IMR-90 (cell line): ENCODE data around the gene SLX4. TPM values are rescaled to one million over a fixed set of nuclear protein-coding genes. Genes with fewer than 3 reads are reported as not detected.
A peak's percentile ranks its signal among the peaks of the same experiment; 100 is the strongest.

Experiments
- ATAC-seq: fragments of 200-7000 bp; cut with Tn5 transposase; 2 replicates; pipeline ENCODE4 v1.9.1; 2020; ENCODE audit warnings: low read depth, mild to moderate bottlenecking, moderate library complexity
- BruUV-seq: library from RNA; stranded (reverse); fragments of 400-500 nt; replicated peaks from 2 replicates; lab custom pipeline; 2021; lab: Mats Ljungman, UMichigan
- CTCF ChIA-PET: fragments of 300-600 bp; formaldehyde crosslinking; extraction: SDS; loops from one replicate; lab custom pipeline; 2021; ENCODE audit warnings: antibody characterized with exemption; lab: Yijun Ruan, JAX
- POLR2A ChIA-PET: fragments of 300-600 bp; sonication (Branson Sonifier 250); formaldehyde crosslinking; loops from one replicate; lab custom pipeline; 2022; ENCODE audit warnings: antibody characterized with exemption; ENCODE audit not compliant: unreplicated experiment; lab: Charles Lee
- DNase-seq: peaks from one replicate; pipeline ENCODE4 v3.0.0; 2013
- H2AFZ ChIP-seq: replicated peaks from 2 replicates; pipeline ENCODE3; 2013; ENCODE audit warnings: low read length, mild to moderate bottlenecking; ENCODE audit not compliant: poor library complexity
- H2AK5ac ChIP-seq: 2 replicates; pipeline ENCODE4 v1.6.1; 2013; ENCODE audit warnings: low read depth, low read length, inconsistent platforms
- H2AK9ac ChIP-seq: replicated peaks from 2 replicates; pipeline ENCODE3; 2013; ENCODE audit warnings: mild to moderate bottlenecking, low read depth, low read length, moderate library complexity; ENCODE audit not compliant: poor library complexity
- H2BK120ac ChIP-seq: 2 replicates; pipeline ENCODE4 v1.6.1; 2013; ENCODE audit warnings: low read depth, low read length, inconsistent platforms
- H2BK15ac ChIP-seq: 3 replicates; pipeline ENCODE4 v1.6.1; 2013; ENCODE audit warnings: low read depth, low read length, inconsistent platforms
- H2BK20ac ChIP-seq: 2 replicates; pipeline ENCODE4 v1.6.1; 2013; ENCODE audit warnings: low read depth, mild to moderate bottlenecking, inconsistent platforms, low read length, moderate library complexity
- H2BK5ac ChIP-seq: 2 replicates; pipeline ENCODE4 v1.6.1; 2013; ENCODE audit warnings: mild to moderate bottlenecking, low read depth, low read length, inconsistent platforms; ENCODE audit not compliant: poor library complexity, severe bottlenecking
- H3K14ac ChIP-seq: replicated peaks from 2 replicates; pipeline ENCODE4 v1.6.1; 2013; ENCODE audit warnings: low read depth, low read length, inconsistent platforms
- H3K18ac ChIP-seq: 2 replicates; pipeline ENCODE4 v1.6.1; 2013; ENCODE audit warnings: low read depth, low read length, control low read depth
- H3K23ac ChIP-seq: 2 replicates; pipeline ENCODE4 v1.6.1; 2013; ENCODE audit warnings: low read depth, low read length, inconsistent platforms
- H3K27ac ChIP-seq: 2 replicates; pipeline ENCODE4 v1.5.1; 2013; ENCODE audit warnings: mild to moderate bottlenecking, control low read depth, low read length; ENCODE audit not compliant: insufficient read depth
- H3K27me3 ChIP-seq: 2 replicates; pipeline ENCODE4 v1.6.1; 2013; ENCODE audit warnings: low read length; ENCODE audit not compliant: control insufficient read depth, insufficient read depth
- H3K36me3 ChIP-seq: 2 replicates; pipeline ENCODE4 v1.6.1; 2013; ENCODE audit warnings: low read length, mixed read lengths; ENCODE audit not compliant: control insufficient read depth, insufficient read depth
- H3K4ac ChIP-seq: 2 replicates; pipeline ENCODE4 v1.6.1; 2013; ENCODE audit warnings: low read depth, low read length, inconsistent platforms
- H3K4me1 ChIP-seq: 2 replicates; pipeline ENCODE4 v1.6.1; 2013; ENCODE audit warnings: low read length, mixed read lengths; ENCODE audit not compliant: control insufficient read depth, insufficient read depth
- H3K4me2 ChIP-seq: 2 replicates; pipeline ENCODE4 v1.6.1; 2013; ENCODE audit warnings: low read depth, mild to moderate bottlenecking, control low read depth, low read length, moderate library complexity
- H3K4me3 ChIP-seq: 2 replicates; pipeline ENCODE4 v1.5.1; 2013; ENCODE audit warnings: low read depth, mild to moderate bottlenecking, control low read depth, low read length, moderate library complexity; ENCODE audit not compliant: insufficient read depth
- H3K56ac ChIP-seq: 2 replicates; pipeline ENCODE4 v1.6.1; 2013; ENCODE audit warnings: low read length, inconsistent platforms; ENCODE audit not compliant: insufficient read depth; ENCODE audit errors: extremely low read depth
- H3K79me1 ChIP-seq, 2 experiments: 2 replicates each; pipeline ENCODE4 v1.6.1; 2013; ENCODE audit warnings: low read length in 2 of 2, inconsistent platforms in 1 of 2, low read depth in 1 of 2
- H3K9ac ChIP-seq: 2 replicates; pipeline ENCODE4 v1.6.1; 2013; ENCODE audit warnings: low read depth, low read length, control low read depth
- H3K9me1 ChIP-seq: 2 replicates; pipeline ENCODE4 v1.6.1; 2013; ENCODE audit warnings: low read length, inconsistent platforms; ENCODE audit not compliant: insufficient read depth
- H3K9me3 ChIP-seq: 2 replicates; pipeline ENCODE4 v1.6.1; 2013; ENCODE audit warnings: low read length; ENCODE audit not compliant: control insufficient read depth, insufficient read depth
- H4K20me1 ChIP-seq: 2 replicates; pipeline ENCODE4 v1.6.1; 2013; ENCODE audit warnings: low read length, inconsistent platforms; ENCODE audit not compliant: insufficient read depth
- H4K5ac ChIP-seq: 2 replicates; pipeline ENCODE4 v1.6.1; 2013; ENCODE audit warnings: mild to moderate bottlenecking, low read depth, low read length, control low read depth
- H4K8ac ChIP-seq, 2 experiments: 2 replicates each; pipeline ENCODE4 v1.6.1; 2013; ENCODE audit warnings: low read depth in 2 of 2, low read length in 2 of 2, control low read depth in 1 of 2, inconsistent platforms in 1 of 2
- H4K91ac ChIP-seq: 2 replicates; pipeline ENCODE4 v1.6.1; 2013; ENCODE audit warnings: low read depth, low read length, inconsistent platforms; ENCODE audit not compliant: insufficient read depth
- CEBPB ChIP-seq: IDR thresholded peaks from 2 replicates; pipeline ENCODE4 v1.6.1; 2012; ENCODE audit warnings: low read depth, low read length, improper control_type of control experiment
- CHD1 ChIP-seq: IDR thresholded peaks from 2 replicates; pipeline ENCODE4 v1.6.1; 2012; ENCODE audit warnings: low read depth, low read length, improper control_type of control experiment
- FOS ChIP-seq: fragments of 150-350 bp; IDR thresholded peaks from 2 replicates; pipeline ENCODE4 v1.6.1; 2016; ENCODE audit warnings: low read depth, low read length
- MAZ ChIP-seq: IDR thresholded peaks from 2 replicates; pipeline ENCODE4 v1.6.1; 2012; ENCODE audit warnings: low read depth, mild to moderate bottlenecking, low read length, improper control_type of control experiment, moderate library complexity, borderline replicate concordance
- POLR2A ChIP-seq: IDR thresholded peaks from 2 replicates; pipeline ENCODE4 v1.6.1; 2012; ENCODE audit warnings: mild to moderate bottlenecking, low read depth, low read length
- RCOR1 ChIP-seq: IDR thresholded peaks from 2 replicates; pipeline ENCODE4 v1.6.1; 2012; ENCODE audit warnings: mild to moderate bottlenecking, low read length, improper control_type of control experiment; ENCODE audit not compliant: insufficient replicate concordance
- WGBS, 2 experiments: methylation state at CpG; one replicate each; pipeline versions ENCODE4 v1.1.5 to v1.1.7; 2013; ENCODE audit warnings: missing lambda C conversion rate in 2 of 2; ENCODE audit not compliant: insufficient read length in 1 of 2; ENCODE audit errors: extremely low coverage in 2 of 2; 5-methylcytosine and 5-hydroxymethylcytosine counted together
- dilution Hi-C: fragments of 300-500 bp; cut with HindIII; formaldehyde crosslinking; loops from one replicate; pipeline ENCODE4 v1.14.3; 2018; ENCODE audit warnings: low sequenced_read_pairs; ENCODE audit not compliant: unreplicated experiment
- in situ Hi-C: fragments of 300-500 bp; cut with MboI; formaldehyde crosslinking; loops from 3 replicates; pipeline ENCODE4 v1.14.3; 2019; ENCODE audit warnings: low sequenced_read_pairs, inconsistent platforms, mixed read lengths
- intact Hi-C: fragments of 100-400 bp; cut with micrococcal nuclease; formaldehyde crosslinking; loops from 2 replicates; pipeline ENCODE4 v1.10.0; 2022
- polyA plus RNA-seq, 3 experiments: library from polyadenylated mRNA; depleted of rRNA; stranded (reverse); fragments of >200 nt; gene quantifications; 2 replicates each; pipeline ENCODE4 v1.2.3, GENCODE V29; 2012; ENCODE audit warnings: low replicate concordance in 1 of 3
- total RNA-seq: library from RNA; depleted of rRNA; stranded (reverse); fragments of >200 nt; gene quantifications from 2 replicates; pipeline ENCODE4 v1.2.3, GENCODE V29; 2012
- TF ChIP-seq, protein P1 (sequence below): fragments of 150-350 bp; IDR thresholded peaks from 2 replicates; pipeline ENCODE4 v1.6.1; 2016; ENCODE audit warnings: low read depth, mild to moderate bottlenecking, low read length, moderate library complexity, borderline replicate concordance

Gene SLX4
- total and polyA plus RNA-seq, 2 of the 4 experiments (the other 2 are of a cell fraction), result 1.3 to 3.1 TPM

DNA sequence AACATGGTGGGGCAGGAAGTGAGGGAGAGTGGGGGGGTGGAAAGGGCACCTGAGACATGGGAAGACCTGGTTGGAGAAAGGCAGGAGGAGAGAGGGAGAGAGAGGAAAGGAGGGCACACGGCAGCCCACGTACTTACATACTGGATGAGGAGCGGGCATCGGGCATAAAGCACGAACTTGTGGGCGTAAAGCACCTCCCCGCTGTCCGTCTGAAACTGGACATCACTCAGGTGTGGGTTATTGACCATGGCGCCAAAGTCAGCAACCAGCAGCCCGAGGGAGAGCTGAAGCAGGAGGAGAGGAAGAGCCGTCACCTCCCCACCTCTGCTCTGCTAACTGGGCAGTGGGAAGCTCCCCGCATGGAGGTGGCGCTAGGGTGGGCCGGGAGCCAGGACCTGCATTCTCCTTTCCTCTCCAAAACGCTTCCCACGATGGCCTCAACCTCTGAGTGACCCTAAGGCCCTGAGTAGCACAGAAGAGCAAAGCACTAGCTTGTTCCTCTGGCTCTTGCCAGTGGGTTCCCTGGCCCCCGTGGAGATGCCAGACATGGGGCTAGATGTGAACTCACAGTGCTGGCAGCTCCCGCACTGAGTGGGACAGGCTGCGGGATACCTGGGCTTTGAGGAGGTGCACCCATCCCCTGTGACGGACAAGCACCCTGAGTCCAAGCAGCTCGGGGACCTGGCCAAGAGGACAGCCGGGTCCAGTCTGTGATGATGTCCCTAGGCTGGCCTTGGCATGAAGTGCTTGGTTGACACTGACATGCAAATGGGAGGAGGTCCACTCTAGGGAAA, 16.9 kb downstream of the SLX4 start (continued):
- no peak for TF ChIP-seq POLR2A

DNA sequence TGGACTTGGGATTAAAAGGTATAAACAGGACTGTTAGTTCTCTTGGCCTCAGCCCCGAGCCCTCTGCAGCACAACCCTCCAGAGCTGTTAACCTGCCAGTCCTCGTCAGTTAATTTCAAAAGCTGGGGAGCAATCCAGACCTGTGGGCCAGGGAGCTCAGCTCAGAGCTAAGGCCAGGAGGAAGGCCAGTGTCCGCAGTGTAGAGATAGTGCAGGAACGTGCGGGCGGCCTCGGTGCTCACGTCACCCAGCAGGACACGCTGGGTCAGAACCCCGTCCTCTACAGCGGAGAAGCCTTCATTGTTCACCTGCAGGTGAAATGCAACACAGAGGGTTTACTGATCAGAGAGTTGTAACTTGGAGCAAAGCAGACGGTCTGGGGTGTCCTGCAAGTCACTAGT, 18.8 kb downstream of the SLX4 start:
- no TSS peak for BruUV-seq
- no peak overlapping the region for H3K4me3 ChIP-seq
- H4K8ac ChIP-seq, result no peak overlapping the region
- H3K18ac ChIP-seq, result no peak overlapping the region
- no peaks in the 10 kb centered on the region for H4K20me1 ChIP-seq
- no peak overlapping the region for H2AFZ ChIP-seq
- no peak overlapping the region for H2BK15ac ChIP-seq
- no peaks in the 10 kb centered on the region for H3K27me3 ChIP-seq
- no peak overlapping the region for H2BK20ac ChIP-seq
- no peak overlapping the region for H3K23ac ChIP-seq
- no peak overlapping the region for H3K56ac ChIP-seq
- ATAC-seq (no peak), DNase-seq (no peak)
- no peaks in the 10 kb centered on the region for H3K4me1 ChIP-seq
- H3K36me3 ChIP-seq, result peaks cover 21% of the 10 kb centered on the region; the same call in 1 of the 2 replicates
- no peak overlapping the region for H3K27ac ChIP-seq
- no peak overlapping the region for H3K4me2 ChIP-seq
- peak overlapping the region; percentile 24 for H2AK9ac ChIP-seq
- peaks cover 6% of the 10 kb centered on the region; the same call in 1 of the 2 replicates for H3K9me1 ChIP-seq
- no peak overlapping the region for H4K5ac ChIP-seq
- no peak overlapping the region for H2BK120ac ChIP-seq
- dilution Hi-C loops (no loop called here), intact Hi-C loops (no loop called here), in situ Hi-C loops (no loop called here)
- H2AK5ac ChIP-seq, result no peak overlapping the region
- TF ChIP-seq, protein P1, sequence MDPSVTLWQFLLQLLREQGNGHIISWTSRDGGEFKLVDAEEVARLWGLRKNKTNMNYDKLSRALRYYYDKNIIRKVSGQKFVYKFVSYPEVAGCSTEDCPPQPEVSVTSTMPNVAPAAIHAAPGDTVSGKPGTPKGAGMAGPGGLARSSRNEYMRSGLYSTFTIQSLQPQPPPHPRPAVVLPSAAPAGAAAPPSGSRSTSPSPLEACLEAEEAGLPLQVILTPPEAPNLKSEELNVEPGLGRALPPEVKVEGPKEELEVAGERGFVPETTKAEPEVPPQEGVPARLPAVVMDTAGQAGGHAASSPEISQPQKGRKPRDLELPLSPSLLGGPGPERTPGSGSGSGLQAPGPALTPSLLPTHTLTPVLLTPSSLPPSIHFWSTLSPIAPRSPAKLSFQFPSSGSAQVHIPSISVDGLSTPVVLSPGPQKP, result no peak
- TF ChIP-seq CHD1, result no peak
- TF ChIP-seq MAZ, result no peak
- TF ChIP-seq RCOR1, result no peak
- no peak for TF ChIP-seq FOS
- TF ChIP-seq POLR2A, result no peak
- TF ChIP-seq CEBPB, result no peak
- no peak overlapping the region for H3K14ac ChIP-seq
- no peak overlapping the region for H3K4ac ChIP-seq
- H3K79me1 ChIP-seq, result no peaks in the 10 kb centered on the region
- no peaks in the 10 kb centered on the region for H3K9me3 ChIP-seq
- POLR2A ChIA-PET, result no interaction called here
- no peak overlapping the region for H3K9ac ChIP-seq
- H2BK5ac ChIP-seq, result no peak overlapping the region
- CTCF ChIA-PET, result no interaction called here
- no peak overlapping the region for H4K91ac ChIP-seq
- WGBS, 2 experiments, result 91% methylated on average over 4 of the region's 12 CpGs; no CpG with 5 or more reads in 1 of the 2 experiments
